ENCODE data around the gene NSRP1. TPM values are rescaled to one million over a fixed set of nuclear protein-coding genes. Genes with fewer than 3 reads are reported as not detected.
"Not testable (repeated sequence)": the region's sequence is repeated elsewhere in the genome, so short reads cannot be mapped to it uniquely, and the experiment has no call there.

Gene NSRP1
- total RNA-seq, 1 experiment from 2014 or later: 10.9 TPM

DNA sequence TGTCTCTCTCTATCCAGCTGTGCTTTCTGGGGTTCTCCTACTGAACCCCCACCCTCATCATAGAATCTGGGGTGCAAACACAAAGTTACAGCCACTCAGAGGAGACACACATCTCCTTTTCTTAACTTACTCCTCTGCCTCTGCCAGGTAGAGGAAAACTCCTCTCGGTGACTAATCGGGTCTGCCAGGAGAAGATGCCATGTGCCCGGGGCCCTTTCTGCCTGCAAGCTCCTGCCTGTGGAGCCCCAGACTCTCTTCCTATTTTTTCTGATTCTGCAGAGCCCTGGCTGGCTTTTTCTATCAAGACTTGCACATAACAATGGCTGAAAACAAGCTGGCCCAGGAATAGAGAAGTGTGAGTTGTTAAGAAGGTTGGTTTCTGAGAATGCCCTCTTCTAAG, 108.5 kb downstream of the NSRP1 start:
- DNase-seq (ENCODE audit: low read depth in 1 of 2, low spot score in 2 of 2): no peak
- H3K27me3 ChIP-seq (replicated peaks): no peaks in the 10 kb centered on the region
- H3K27ac ChIP-seq: no peak overlapping the region
- no peak overlapping the region for H3K4me3 ChIP-seq
- no peaks in the 10 kb centered on the region for H3K9me3 ChIP-seq (replicated peaks)
- no peaks in the 10 kb centered on the region for H3K4me1 ChIP-seq (replicated peaks)
- H3K36me3 ChIP-seq: no peaks in the 10 kb centered on the region

- Histone ChIP-seq H3K9me3 (replicated peaks) (no peaks in the 10 kb centered on the region), H3K27ac (no peak overlapping the region), H3K36me3 (no peaks in the 10 kb centered on the region), H3K27me3 (replicated peaks) (no peaks in the 10 kb centered on the region), H3K4me1 (replicated peaks) (no peaks in the 10 kb centered on the region), H3K4me3 (no peak overlapping the region)
- DNase-seq (ENCODE audit: low read depth in 1 of 2, low spot score in 2 of 2): no peak
These were observed 109.4 kb downstream of the NSRP1 start for GRCh38 chr17:30225919-30226553.

GRCh38 chr17:30226878-30227277, 110.3 kb downstream of the NSRP1 start:
- H3K4me3 ChIP-seq: no peak overlapping the region
- H3K36me3 ChIP-seq: no peaks in the 10 kb centered on the region
- H3K9me3 ChIP-seq (replicated peaks): no peaks in the 10 kb centered on the region
- DNase-seq (ENCODE audit: low read depth in 1 of 2, low spot score in 2 of 2): no peak
- no peak overlapping the region for H3K27ac ChIP-seq
- H3K4me1 ChIP-seq (replicated peaks): no peaks in the 10 kb centered on the region
- H3K27me3 ChIP-seq (replicated peaks): peaks cover 4% of the 10 kb centered on the region; the same call in 1 of the 2 replicates

DNA sequence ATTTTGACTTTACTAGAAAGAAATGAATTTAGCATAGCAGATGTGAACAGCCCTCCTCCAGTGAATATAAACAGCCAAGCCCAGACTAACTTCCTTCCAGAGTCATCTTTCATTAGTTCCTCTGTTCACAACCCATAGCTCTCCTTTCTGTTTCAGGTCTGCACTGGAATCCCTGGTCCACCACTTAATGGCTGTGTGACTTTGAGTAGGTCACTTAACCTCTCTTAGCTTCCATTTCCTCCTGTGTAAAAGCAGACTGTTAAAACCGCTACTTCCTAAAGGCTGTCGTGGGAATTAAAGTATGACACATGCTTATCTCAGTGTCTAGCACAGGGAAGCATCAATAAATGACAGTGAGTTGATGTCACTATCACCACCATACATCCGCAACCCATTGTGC, 111.4 kb downstream of the NSRP1 start:
- Histone ChIP-seq H3K27ac (no peak overlapping the region), H3K36me3 (no peaks in the 10 kb centered on the region), H3K4me3 (no peak overlapping the region), H3K27me3 (replicated peaks) (peaks cover 10% of the 10 kb centered on the region; the same call in 1 of the 2 replicates), H3K9me3 (replicated peaks) (no peaks in the 10 kb centered on the region), H3K4me1 (replicated peaks) (no peaks in the 10 kb centered on the region)
- no peak for DNase-seq (ENCODE audit: low read depth in 1 of 2, low spot score in 2 of 2)

- Histone ChIP-seq H3K9me3 (replicated peaks) (no peaks in the 10 kb centered on the region), H3K27ac (no peak overlapping the region), H3K4me3 (no peak overlapping the region), H3K4me1 (replicated peaks) (no peaks in the 10 kb centered on the region), H3K27me3 (replicated peaks) (peaks cover 19% of the 10 kb centered on the region; the same call in 1 of the 2 replicates), H3K36me3 (no peaks in the 10 kb centered on the region)
- no peak for DNase-seq (ENCODE audit: low read depth in 1 of 2, low spot score in 2 of 2)
These were observed 112.4 kb downstream of the NSRP1 start for GRCh38 chr17:30229012-30229411.

DNA sequence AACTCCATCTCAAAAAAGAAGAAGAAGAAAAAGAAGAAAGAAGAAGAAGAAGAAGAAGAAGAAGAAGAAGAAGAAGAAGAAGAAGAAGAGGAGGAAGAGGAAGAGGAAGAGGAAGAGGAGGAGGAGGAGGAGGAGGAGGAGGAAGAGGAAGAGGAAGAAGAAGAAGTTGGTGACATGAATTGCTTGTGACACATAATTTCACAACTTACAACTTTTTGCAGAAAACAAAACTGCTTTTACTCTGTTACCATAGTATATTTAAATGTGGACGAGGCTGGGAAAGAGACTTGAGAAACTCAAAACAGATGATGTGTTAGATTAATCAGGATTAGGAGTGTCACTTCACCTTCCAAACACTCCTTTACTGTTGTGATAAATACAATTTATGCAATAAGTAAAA, 113.4 kb downstream of the NSRP1 start:
- H3K27me3 ChIP-seq (replicated peaks): peaks cover 28% of the 10 kb centered on the region

DNA sequence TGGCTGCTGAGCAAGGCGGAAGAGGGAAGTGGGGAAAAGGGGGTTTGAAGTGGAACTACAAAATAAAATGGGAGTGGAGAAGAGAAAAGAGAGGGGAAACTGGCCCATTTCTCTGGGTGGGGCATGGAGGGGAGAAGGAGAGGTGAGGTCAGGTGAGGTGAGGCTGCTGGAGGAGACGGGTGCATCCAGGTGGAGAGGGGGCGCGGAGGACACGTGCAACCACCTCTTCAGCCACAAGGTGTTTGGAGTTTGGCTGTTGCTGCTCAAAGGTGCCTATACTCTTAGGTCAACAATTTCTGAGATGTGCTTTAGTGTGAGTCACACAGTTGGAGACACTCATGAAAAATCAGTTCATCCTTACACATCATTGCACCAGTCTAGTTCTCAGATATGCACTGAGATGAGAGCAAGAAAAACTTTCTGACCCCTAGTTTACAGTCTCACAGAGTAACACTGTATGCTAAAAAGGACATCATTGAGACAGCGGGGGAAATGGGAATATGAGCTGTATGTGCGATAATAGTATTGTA, 114.0 kb downstream of the NSRP1 start:
- DNase-seq (ENCODE audit: low read depth in 1 of 2, low spot score in 2 of 2): no peak
- H3K9me3 ChIP-seq (replicated peaks): no peaks in the 10 kb centered on the region
- H3K27me3 ChIP-seq (replicated peaks): peaks cover 34% of the 10 kb centered on the region
- H3K27ac ChIP-seq: no peak overlapping the region
- H3K4me1 ChIP-seq (replicated peaks): peaks cover 4% of the 10 kb centered on the region
- no peaks in the 10 kb centered on the region for H3K36me3 ChIP-seq
- no peak overlapping the region for H3K4me3 ChIP-seq

More for the DNA sequence above, 113.4 kb downstream of the NSRP1 start:
- not testable (repeated sequence) for H3K9me3 ChIP-seq (replicated peaks); H3K4me1 ChIP-seq (replicated peaks); H3K27ac ChIP-seq; H3K36me3 ChIP-seq; H3K4me3 ChIP-seq; DNase-seq (ENCODE audit: low read depth in 1 of 2, low spot score in 2 of 2)

- Histone ChIP-seq H3K9me3 (replicated peaks) (no peaks in the 10 kb centered on the region), H3K36me3 (no peaks in the 10 kb centered on the region), H3K27me3 (replicated peaks) (peaks cover 46% of the 10 kb centered on the region), H3K4me3 (no peak overlapping the region), H3K27ac (no peak overlapping the region), H3K4me1 (replicated peaks) (peaks cover 10% of the 10 kb centered on the region)
- DNase-seq (ENCODE audit: low read depth in 1 of 2, low spot score in 2 of 2): no peak
These were observed 115.6 kb downstream of the NSRP1 start for GRCh38 chr17:30232015-30232823.

DNA sequence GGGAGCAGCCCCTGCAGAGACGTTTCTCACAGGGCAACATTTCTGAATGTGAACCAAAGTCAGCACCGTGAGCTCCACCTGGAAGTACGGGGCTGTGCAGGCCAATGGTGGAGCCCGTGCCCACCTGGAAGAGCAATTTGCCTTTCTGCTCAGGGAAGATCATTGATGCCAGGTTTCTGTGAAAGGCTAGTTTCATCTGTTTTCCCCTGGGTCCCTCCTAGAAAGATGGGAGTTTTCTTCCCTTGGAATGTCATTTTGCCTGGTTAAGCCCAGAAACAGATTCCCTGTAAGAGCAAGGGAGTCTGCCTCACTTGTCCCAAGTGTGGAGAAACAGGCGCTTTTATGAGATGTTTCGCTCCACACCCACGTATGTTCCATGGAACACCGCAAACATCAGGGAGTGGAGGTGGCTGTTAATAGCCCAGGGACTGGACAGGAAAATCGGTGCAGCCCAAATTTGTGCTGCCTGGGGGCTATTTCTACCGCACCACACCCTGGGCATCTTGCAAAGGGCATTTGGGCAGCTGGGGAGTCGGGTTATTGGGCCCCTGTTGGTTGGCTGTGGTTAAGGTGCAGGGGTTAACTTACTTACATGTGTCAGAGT, 116.3 kb downstream of the NSRP1 start:
- peaks cover 10% of the 10 kb centered on the region for H3K4me1 ChIP-seq (replicated peaks)
- H3K36me3 ChIP-seq: no peaks in the 10 kb centered on the region
- DNase-seq (ENCODE audit: low read depth in 1 of 2, low spot score in 2 of 2): no peak
- H3K4me3 ChIP-seq: no peak overlapping the region
- H3K27ac ChIP-seq: no peak overlapping the region
- H3K9me3 ChIP-seq (replicated peaks): no peaks in the 10 kb centered on the region
- H3K27me3 ChIP-seq (replicated peaks): peaks cover 51% of the 10 kb centered on the region

GRCh38 chr17:30234296-30234695, 117.7 kb downstream of the NSRP1 start:
- Histone ChIP-seq H3K4me3 (no peak overlapping the region), H3K4me1 (replicated peaks) (peaks cover 10% of the 10 kb centered on the region), H3K27me3 (replicated peaks) (peaks cover 52% of the 10 kb centered on the region), H3K9me3 (replicated peaks) (no peaks in the 10 kb centered on the region), H3K27ac (no peak overlapping the region), H3K36me3 (no peaks in the 10 kb centered on the region)
- no peak for DNase-seq (ENCODE audit: low read depth in 1 of 2, low spot score in 2 of 2)

GRCh38 chr17:30234964-30235363, 118.3 kb downstream of the NSRP1 start:
- Histone ChIP-seq H3K27me3 (replicated peaks) (peaks cover 52% of the 10 kb centered on the region), H3K4me3 (no peak overlapping the region), H3K36me3 (no peaks in the 10 kb centered on the region), H3K9me3 (replicated peaks) (no peaks in the 10 kb centered on the region), H3K4me1 (replicated peaks) (peaks cover 10% of the 10 kb centered on the region), H3K27ac (no peak overlapping the region)
- DNase-seq (ENCODE audit: low read depth in 1 of 2, low spot score in 2 of 2): no peak

GRCh38 chr17:30235386-30236296, 119.0 kb downstream of the NSRP1 start, which contains the start of gene SLC6A4:
SLC6A4 (minus strand) TSS chr17:30235697; CDS start chr17:30221958, 13,739 bp downstream.
- peaks cover 10% of the 10 kb centered on the region for H3K4me1 ChIP-seq (replicated peaks)
- no peak for DNase-seq (ENCODE audit: low read depth in 1 of 2, low spot score in 2 of 2)
- no peaks in the 10 kb centered on the region for H3K9me3 ChIP-seq (replicated peaks)
- no peak within 1 kb of the TSS for H3K27ac ChIP-seq
- H3K4me3 ChIP-seq: no peak within 1 kb of the TSS
- no peaks in the 10 kb centered on the region for H3K36me3 ChIP-seq
- peaks cover 52% of the 10 kb centered on the region for H3K27me3 ChIP-seq (replicated peaks)
